Transverse colon (tissue), 4 donors: ENCODE results near the gene MTMR3. TPM values are rescaled to one million over a fixed set of nuclear protein-coding genes. Genes with fewer than 3 reads are reported as not detected.

Source experiments
- DNase-seq: peaks from one replicate; pipeline ENCODE4 v3.0.0-alpha.2; 2019
- H3K27ac ChIP-seq, 4 donors: fragments of 200-600 bp; sonication (generic); 2 replicates each; pipeline ENCODE4 v1.5.1; 2016 to 2018; ENCODE audit warnings: inconsistent platforms in 4 of 4
- H3K27me3 ChIP-seq: fragments of 200-600 bp; sonication (generic); 2 replicates; pipeline ENCODE4 v1.5.1; 2017; ENCODE audit warnings: inconsistent platforms
- H3K36me3 ChIP-seq, 4 donors: fragments of 200-600 bp; sonication (generic); 2 replicates each; pipeline ENCODE4 v1.5.1; 2017 to 2019; ENCODE audit warnings: inconsistent platforms in 4 of 4
- H3K4me1 ChIP-seq, 4 donors: fragments of 200-600 bp; sonication (generic); 2 replicates each; pipeline ENCODE4 v1.5.1; 2017 to 2020; ENCODE audit warnings: inconsistent platforms in 4 of 4
- H3K4me3 ChIP-seq, 4 donors: fragments of 200-600 bp; sonication (generic); 1 replicate in 1 of 4; 2 replicates in 3 of 4; pipeline versions ENCODE4 v1.5.1 to v1.6.1; 2017 to 2019; ENCODE audit warnings: inconsistent platforms in 4 of 4
- H3K9me3 ChIP-seq, 2 donors: fragments of 200-600 bp; sonication (generic); 2 replicates each; pipeline ENCODE4 v1.5.1; 2017 to 2019; ENCODE audit warnings: inconsistent platforms in 2 of 2
- CTCF ChIP-seq, 5 experiments: fragments of 200-600 bp in 3 of 5; fragments of 450-650 bp in 2 of 5; sonication (generic) in 3 of 5; IDR thresholded peaks; 1 replicate in 2 of 5; 2 replicates in 3 of 5; pipeline ENCODE4 v1.5.1; 2016 to 2017; ENCODE audit warnings: antibody characterized with exemption in 5 of 5, inconsistent platforms in 3 of 5, mild to moderate bottlenecking in 2 of 5, moderate library complexity in 1 of 5
- EP300 ChIP-seq: sonication (generic); formaldehyde crosslinking; IDR thresholded peaks from one replicate; pipeline ENCODE4 v1.6.1; 2017; ENCODE audit warnings: antibody characterized with exemption, low read depth
- POLR2A ChIP-seq: fragments of 450-650 bp; IDR thresholded peaks from one replicate; pipeline ENCODE4 v1.6.1; 2016; ENCODE audit warnings: antibody characterized with exemption, mild to moderate bottlenecking, moderate library complexity
- POLR2AphosphoS5 ChIP-seq, 3 donors: sonication (generic); formaldehyde crosslinking; IDR thresholded peaks; one replicate each; pipeline ENCODE4 v1.6.1; 2016; ENCODE audit warnings: antibody characterized with exemption in 3 of 3
- WGBS, 2 donors: methylation state at CpG; one replicate each; pipeline ENCODE4 v1.1.5; 2018; ENCODE audit warnings: low coverage in 1 of 2; 5-methylcytosine and 5-hydroxymethylcytosine counted together
- in situ Hi-C, 4 donors: fragments of 200-750 bp; cut with MboI; loops; one replicate each; pipeline versions ENCODE4 v1.15.0 to v1.15.1; 2017; ENCODE audit warnings: low sequenced_read_pairs in 3 of 4, low pct_ligation_motif_present in 1 of 4, low pct_unique_long_range_greater_than_20kb in 1 of 4
- intact Hi-C: fragments of 100-400 bp; cut with DNase I; formaldehyde crosslinking; loops from one replicate; pipeline ENCODE4 v1.15.1; 2023; ENCODE audit warnings: low total_unique reads
- total RNA-seq, 4 donors: library from RNA; depleted of rRNA; stranded (reverse); fragments of >200 nt; gene quantifications; one replicate each; pipeline ENCODE4 v1.1.0, GENCODE V29; 2016

The MTMR3 gene
- total RNA-seq, 4 donors from 2014 or later, result 52.5 to 92.7 (median 70.2) TPM

DNA sequence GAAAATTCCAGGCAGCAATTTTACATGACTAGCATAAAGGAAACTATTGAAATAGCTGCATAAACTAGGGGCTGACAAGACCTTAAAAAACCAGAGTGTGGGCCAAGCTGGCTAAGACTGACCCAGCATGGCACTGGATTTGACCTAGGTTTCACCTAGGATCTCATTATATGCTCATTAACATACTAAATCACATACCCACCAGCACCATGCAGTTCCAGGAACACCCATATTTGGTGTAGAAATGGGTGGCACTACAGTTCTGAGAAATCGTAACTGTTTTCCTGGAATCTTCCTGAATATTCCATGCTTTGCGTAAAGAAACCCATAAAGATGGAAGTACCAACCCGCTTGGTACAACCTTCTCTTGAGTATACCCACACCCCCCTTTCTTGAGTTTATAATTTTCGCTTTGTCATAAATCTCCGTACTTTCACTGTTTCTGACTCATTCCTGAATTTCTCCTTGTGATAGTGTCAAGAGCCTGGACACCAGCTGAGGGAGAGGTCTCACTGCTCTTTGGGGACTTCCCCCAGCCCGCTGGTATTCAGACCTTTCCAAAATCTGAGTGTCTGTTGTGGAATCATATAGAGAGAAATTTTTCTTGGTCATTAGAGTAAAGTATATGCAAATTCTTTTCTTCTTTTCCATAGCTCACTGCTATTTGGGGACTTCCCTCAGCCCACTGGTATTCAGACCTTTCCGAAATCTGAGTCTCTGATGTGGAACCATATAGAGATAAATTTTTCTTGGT lies 55.1 kb downstream of the MTMR3 start:
- TF ChIP-seq EP300 (no peak), POLR2A (no peak), CTCF (IDR thresholded peaks at IDR 0.05) (no peak), POLR2AphosphoS5 (IDR thresholded peaks at IDR 0.05) (no peak)
- no peak overlapping the region for H3K4me3 ChIP-seq
- no peaks in the 10 kb centered on the region for H3K9me3 ChIP-seq
- DNase-seq, result no peak
- WGBS, 2 donors, result 80 to 85% methylated on average over 6 to 7 of the region's 7 CpGs
- H3K27me3 ChIP-seq, result no peaks in the 10 kb centered on the region
- no peaks in the 10 kb centered on the region for H3K36me3 ChIP-seq
- in situ Hi-C loops (no loop called here), intact Hi-C loops (no loop called here)
- peaks cover 5 to 36% (median 12%) of the 10 kb centered on the region in 4 donors for H3K4me1 ChIP-seq
- no peak overlapping the region for H3K27ac ChIP-seq

DNA sequence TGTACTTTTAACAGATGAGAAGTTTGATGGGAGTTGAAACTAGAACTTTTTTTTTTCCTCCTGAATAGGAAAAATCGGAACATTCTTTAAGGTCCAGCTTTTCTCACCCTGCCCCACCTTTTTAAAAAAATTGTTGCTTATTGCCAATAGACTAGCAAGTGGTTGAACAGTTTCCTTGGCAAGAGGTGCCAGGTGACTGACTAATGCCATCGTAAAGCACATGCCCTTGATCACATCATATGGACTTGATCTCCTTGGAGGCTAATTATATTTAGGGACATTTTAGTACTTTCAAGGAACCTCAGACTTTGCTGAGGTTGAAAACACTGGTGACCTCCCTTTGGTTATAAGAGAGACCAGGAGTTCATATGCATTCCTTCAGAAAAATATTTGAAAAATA lies 57.6 kb downstream of the MTMR3 start:
- Histone ChIP-seq H3K4me3 (no peak overlapping the region), H3K27ac (peak overlapping the region in 1 of 4 donors; percentile 3), H3K27me3 (no peaks in the 10 kb centered on the region), H3K9me3 (no peaks in the 10 kb centered on the region), H3K4me1 (peaks cover 5 to 51% (median 20%) of the 10 kb centered on the region in 4 donors), H3K36me3 (no peaks in the 10 kb centered on the region)
- in situ Hi-C loops (no loop called here), intact Hi-C loops (no loop called here)
- no peak for DNase-seq
- no peak for TF ChIP-seq CTCF (IDR thresholded peaks at IDR 0.05)
- no peak for TF ChIP-seq POLR2AphosphoS5 (IDR thresholded peaks at IDR 0.05)
- TF ChIP-seq EP300, result no peak
- TF ChIP-seq POLR2A, result no peak
- 61 to 81% methylated on average over 2 of the region's 2 CpGs for WGBS, 2 donors

DNA sequence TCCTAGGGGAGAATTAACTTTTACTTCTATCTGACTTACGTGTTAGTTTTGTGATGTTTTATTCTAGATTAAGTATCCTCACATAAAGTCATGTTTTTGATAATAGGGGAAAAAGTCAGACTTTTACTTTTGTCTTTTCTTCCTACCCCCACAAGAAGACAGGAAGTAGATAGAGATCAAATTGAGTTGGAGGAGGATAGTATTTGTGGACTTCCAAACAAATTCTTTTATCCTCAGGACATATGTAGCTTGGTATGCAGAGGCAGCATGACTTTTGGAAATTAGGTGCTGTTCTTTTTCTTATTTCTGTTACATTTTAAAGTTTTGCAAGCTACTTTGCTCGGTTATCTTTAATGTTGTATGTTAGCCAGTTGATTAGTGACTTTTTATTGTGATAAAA lies 61.4 kb downstream of the MTMR3 start:
- DNase-seq, result no peak
- no peak for TF ChIP-seq POLR2A
- TF ChIP-seq POLR2AphosphoS5 (IDR thresholded peaks at IDR 0.05), result no peak
- TF ChIP-seq EP300, result no peak
- no peak for TF ChIP-seq CTCF (IDR thresholded peaks at IDR 0.05)
- in situ Hi-C loops, result no loop called here
- WGBS, 2 donors, result 64 to 75% methylated on average over 2 of the region's 2 CpGs
- H3K36me3 ChIP-seq, result no peaks in the 10 kb centered on the region
- no peaks in the 10 kb centered on the region for H3K9me3 ChIP-seq
- H3K4me3 ChIP-seq, result no peak overlapping the region
- H3K27me3 ChIP-seq, result no peaks in the 10 kb centered on the region
- peaks cover 8 to 57% (median 18%) of the 10 kb centered on the region in 4 donors for H3K4me1 ChIP-seq
- intact Hi-C loops, result no loop called here
- no peak overlapping the region for H3K27ac ChIP-seq

- intact Hi-C loops, result no loop called here
- DNase-seq, result no peak
- Histone ChIP-seq H3K36me3 (no peaks in the 10 kb centered on the region), H3K27me3 (no peaks in the 10 kb centered on the region), H3K4me3 (no peak overlapping the region), H3K27ac (no peak overlapping the region), H3K4me1 (peaks cover 14 to 61% (median 15%) of the 10 kb centered on the region in 4 donors), H3K9me3 (no peaks in the 10 kb centered on the region)
- in situ Hi-C loops, result no loop called here
- no peak for TF ChIP-seq POLR2AphosphoS5 (IDR thresholded peaks at IDR 0.05)
- no peak for TF ChIP-seq POLR2A
- TF ChIP-seq EP300, result no peak
- TF ChIP-seq CTCF (IDR thresholded peaks at IDR 0.05), result no peak
- 39 to 73% methylated on average over 3 of the region's 3 CpGs for WGBS, 2 donors
These were observed 62.5 kb downstream of the MTMR3 start for GRCh38 chr22:29945435-29945834.
